PFSK-1 (cell line): ENCODE results near the gene GSKIP.

Experiments
- POLR2AphosphoS5 ChIP-seq: IDR thresholded peaks from 2 replicates; pipeline ENCODE4 v1.6.1; 2012; ENCODE audit warnings: low read depth, mild to moderate bottlenecking, control low read depth, low read length, moderate library complexity
- TAF1 ChIP-seq: IDR thresholded peaks from 2 replicates; pipeline ENCODE4 v1.6.1; 2012; ENCODE audit warnings: low read length, control low read depth, borderline replicate concordance; ENCODE audit not compliant: insufficient read depth

DNA sequence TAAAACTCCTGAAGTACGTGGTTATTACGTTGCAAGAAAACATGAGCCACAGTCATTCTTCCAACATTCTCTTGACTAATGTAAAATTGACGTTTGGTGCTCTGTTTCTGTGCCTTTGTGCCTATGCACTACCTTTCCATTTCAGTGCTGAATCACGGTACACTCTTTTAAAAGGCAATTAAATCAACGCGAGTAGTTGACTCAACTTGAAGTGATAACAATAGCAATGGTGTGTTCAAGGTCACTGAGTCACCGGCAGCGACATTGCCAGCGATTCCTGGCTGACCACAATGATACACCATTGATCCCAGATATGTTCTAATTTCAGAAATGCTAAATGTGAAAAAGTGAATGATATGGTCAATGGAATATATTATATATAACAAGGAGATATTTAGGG, 46.4 kb downstream of the GSKIP start:
- TF ChIP-seq TAF1 (no peak), POLR2AphosphoS5 (no peak)
